Endothelial cell of umbilical vein (primary cell): ENCODE results near the gene ZNF454. TPM values are rescaled to one million over a fixed set of nuclear protein-coding genes. Genes with fewer than 3 reads are reported as not detected.

Experiments
- BruUV-seq: library from RNA; stranded (reverse); fragments of 400-500 nt; replicated peaks from 2 replicates; lab custom pipeline; 2021; lab: Mats Ljungman, UMichigan
- CTCF ChIA-PET: fragments of 300-600, 350-600 bp; sonication (Branson Sonifier 250); formaldehyde crosslinking; loops from one replicate; lab custom pipeline; 2021; ENCODE audit warnings: antibody characterized with exemption, inconsistent platforms; lab: Charles Lee
- POLR2A ChIA-PET: fragments of 300-600, 350-600 bp; sonication (Branson Sonifier 250); formaldehyde crosslinking; loops from one replicate; lab custom pipeline; 2021; ENCODE audit warnings: antibody characterized with exemption, inconsistent platforms; lab: Charles Lee
- DNase-seq: peaks from one replicate; pipeline ENCODE4 v3.0.0-alpha.2; 2011; ENCODE audit warnings: low read depth, low spot score
- FAIRE-seq: peaks from 2 replicates; lab custom pipeline; 2011; peaks lifted over from hg19 to GRCh38; lab: Jason Lieb, UNC
- H2AFZ ChIP-seq: 2 replicates; pipeline ENCODE4 v1.6.0; 2012; ENCODE audit warnings: low read depth, low read length, control low read depth, inconsistent platforms
- H3K27ac ChIP-seq: 2 replicates; pipeline ENCODE4 v1.5.1; 2011; ENCODE audit warnings: low read depth, mild to moderate bottlenecking, control low read depth, low read length, moderate library complexity; ENCODE audit not compliant: insufficient read depth
- H3K27me3 ChIP-seq, 2 experiments: 2 replicates each; pipeline versions ENCODE4 v1.6.0 to v1.6.1; 2011; ENCODE audit warnings: low read length in 2 of 2, mixed read lengths in 1 of 2; ENCODE audit not compliant: control insufficient read depth in 2 of 2, insufficient read depth in 2 of 2
- H3K36me3 ChIP-seq, 2 experiments: 2 replicates in 1 of 2; 3 replicates in 1 of 2; pipeline ENCODE4 v1.5.1; 2011; ENCODE audit warnings: low read length in 2 of 2, mild to moderate bottlenecking in 1 of 2, moderate library complexity in 1 of 2; ENCODE audit not compliant: control insufficient read depth in 2 of 2, insufficient read depth in 2 of 2; ENCODE audit errors: extremely low read depth in 1 of 2
- H3K4me1 ChIP-seq: 3 replicates; pipeline ENCODE4 v1.5.1; 2011; ENCODE audit warnings: mild to moderate bottlenecking, low read length; ENCODE audit not compliant: control insufficient read depth, insufficient read depth; ENCODE audit errors: extremely low read depth
- H3K4me2 ChIP-seq: 2 replicates; pipeline ENCODE4 v1.6.1; 2011; ENCODE audit warnings: low read length, control low read depth, mixed read lengths; ENCODE audit not compliant: insufficient read depth
- H3K4me3 ChIP-seq, 3 experiments: fragments of 200-600 bp in 1 of 3; sonication (generic), shearing (Covaris generic) in 1 of 3; replicated peaks in 1 of 3; 2 replicates each; pipeline ENCODE4 v1.5.1; 2011 to 2016; ENCODE audit warnings: control low read depth in 3 of 3, low read length in 3 of 3, mild to moderate bottlenecking in 2 of 3, inconsistent platforms in 1 of 3, low read depth in 1 of 3, moderate library complexity in 1 of 3; ENCODE audit not compliant: insufficient read depth in 1 of 3
- H3K79me2 ChIP-seq: 2 replicates; pipeline ENCODE4 v1.6.0; 2012; ENCODE audit warnings: low read length, inconsistent platforms; ENCODE audit not compliant: control insufficient read depth, insufficient read depth
- H3K9ac ChIP-seq: replicated peaks from 2 replicates; pipeline ENCODE3; 2011; ENCODE audit warnings: low read length, control low read depth; ENCODE audit not compliant: insufficient read depth; ENCODE audit errors: extremely low read depth
- H3K9me1 ChIP-seq: replicated peaks from 3 replicates; pipeline ENCODE4 v1.6.0; 2011; ENCODE audit warnings: mild to moderate bottlenecking, low read length; ENCODE audit not compliant: control insufficient read depth, insufficient read depth; ENCODE audit errors: extremely low read depth
- H3K9me3 ChIP-seq: replicated peaks from 2 replicates; pipeline ENCODE4 v1.5.1; 2012; ENCODE audit warnings: low read length, inconsistent platforms; ENCODE audit not compliant: control insufficient read depth, insufficient read depth
- H4K20me1 ChIP-seq: replicated peaks from 2 replicates; pipeline ENCODE3; 2011; ENCODE audit warnings: mild to moderate bottlenecking, low read length; ENCODE audit not compliant: control insufficient read depth, insufficient read depth; ENCODE audit errors: extremely low read depth
- CTCF ChIP-seq, 2 donors: IDR thresholded peaks; 1 replicate in 1 of 2; 2 replicates in 1 of 2; pipeline ENCODE4 v1.5.1; 2011; ENCODE audit warnings: low read length in 2 of 2, mild to moderate bottlenecking in 2 of 2, moderate library complexity in 2 of 2, control low read depth in 1 of 2, inconsistent platforms in 1 of 2, low read depth in 1 of 2; ENCODE audit not compliant: insufficient read depth in 1 of 2; ENCODE audit errors: extremely low read depth in 1 of 2
- EZH2 ChIP-seq: IDR thresholded peaks from 2 replicates; pipeline ENCODE4 v1.6.1; 2012; ENCODE audit warnings: borderline replicate concordance, low read depth, mild to moderate bottlenecking, moderate library complexity, low read length, inconsistent platforms; ENCODE audit not compliant: severe bottlenecking
- FOS ChIP-seq: IDR thresholded peaks from 2 replicates; pipeline ENCODE4 v1.6.1; 2011; ENCODE audit warnings: mild to moderate bottlenecking, low read length, moderate library complexity, borderline replicate concordance; ENCODE audit not compliant: insufficient read depth
- GATA2 ChIP-seq: IDR thresholded peaks from 2 replicates; pipeline ENCODE4 v1.7.0; 2011; ENCODE audit warnings: low read depth, mild to moderate bottlenecking, moderate library complexity, mixed read lengths, low read length; ENCODE audit not compliant: insufficient read length, insufficient read depth
- JUN ChIP-seq: IDR thresholded peaks from 2 replicates; pipeline ENCODE4 v1.6.1; 2011; ENCODE audit warnings: borderline replicate concordance, low read depth; ENCODE audit not compliant: insufficient read length, insufficient read depth
- MYC ChIP-seq: IDR thresholded peaks from one replicate; pipeline ENCODE4 v1.6.1; 2011; ENCODE audit warnings: mild to moderate bottlenecking, low read depth, low read length
- POLR2A ChIP-seq: IDR thresholded peaks from 2 replicates; pipeline ENCODE4 v1.6.1; 2012; ENCODE audit warnings: low read depth, mild to moderate bottlenecking, control low read depth, low read length
- POLR2AphosphoS5 ChIP-seq: IDR thresholded peaks from 2 replicates; pipeline ENCODE4 v1.6.1; 2012; ENCODE audit warnings: low read depth, mild to moderate bottlenecking, control low read depth, low read length, moderate library complexity; ENCODE audit not compliant: insufficient read depth
- dilution Hi-C: fragments of 300-500 bp; cut with MboI; formaldehyde crosslinking; loops from one replicate; pipeline ENCODE4 v1.15.0; 2019; ENCODE audit warnings: low sequenced_read_pairs; ENCODE audit not compliant: extremely low pct_ligation_motif_present
- intact Hi-C: fragments of 100-400 bp; cut with micrococcal nuclease; formaldehyde crosslinking; loops from one replicate; pipeline ENCODE4 v1.10.0; 2022
- polyA plus RNA-seq, 4 experiments: library from polyadenylated mRNA; depleted of rRNA in 3 of 4; stranded (reverse) in 3 of 4; unstranded in 1 of 4; fragments of >200 nt; gene quantifications; 2 replicates each; pipeline versions ENCODE4 v1.2.1 to v1.2.3, GENCODE V29; 2011 to 2012; ENCODE audit warnings: missing spikeins in 1 of 4
- total RNA-seq: library from RNA; stranded (reverse); gene quantifications from 2 replicates; pipeline ENCODE4 v1.2.3, GENCODE V29; 2021
- TF ChIP-seq, protein P1 (sequence below): IDR thresholded peaks from 2 replicates; pipeline ENCODE4 v1.6.1; 2011; ENCODE audit not compliant: insufficient read depth, insufficient read length

ZNF454 gene
- total and polyA plus RNA-seq, 2 donors (not counting 3 experiments of a cell fraction or from before 2014, with no cell fraction given): 0.14 to 0.55 TPM

GRCh38 chr5:179008667-179009066, 67.7 kb downstream of the ZNF454 start:
- dilution Hi-C loops: no loop called here
- POLR2A ChIA-PET: no interaction called here
- Histone ChIP-seq H3K27ac (no peak overlapping the region), H3K9me1 (no peaks in the 10 kb centered on the region), H3K79me2 (no peaks in the 10 kb centered on the region), H3K36me3 (no peaks in the 10 kb centered on the region), H3K4me1 (no peaks in the 10 kb centered on the region), H2AFZ (no peak overlapping the region), H4K20me1 (no peaks in the 10 kb centered on the region), H3K27me3 (no peaks in the 10 kb centered on the region), H3K4me3 (no peak overlapping the region), H3K9me3 (no peaks in the 10 kb centered on the region), H3K9ac (no peak overlapping the region), H3K4me2 (no peak overlapping the region)
- intact Hi-C loops: no loop called here
- CTCF ChIA-PET: no interaction called here
- BruUV-seq: no TSS peak
- DNase-seq (no peak), FAIRE-seq (no peak)
- no peak for TF ChIP-seq EZH2
- TF ChIP-seq POLR2AphosphoS5: no peak
- TF ChIP-seq FOS: no peak
- no peak for TF ChIP-seq POLR2A
- TF ChIP-seq MYC: no peak
- no peak for TF ChIP-seq CTCF (IDR thresholded peaks at IDR 0.05; ENCODE audit: extremely low read depth in 1 of 2, insufficient read depth in 1 of 2, low read depth in 1 of 2, low read length in 2 of 2)
- no peak for TF ChIP-seq GATA2
- TF ChIP-seq, protein P1, sequence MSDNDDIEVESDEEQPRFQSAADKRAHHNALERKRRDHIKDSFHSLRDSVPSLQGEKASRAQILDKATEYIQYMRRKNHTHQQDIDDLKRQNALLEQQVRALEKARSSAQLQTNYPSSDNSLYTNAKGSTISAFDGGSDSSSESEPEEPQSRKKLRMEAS: no peak
- TF ChIP-seq JUN: no peak

Other genes with a start within 250 kb of the ZNF454 start
- gene ZNF354A, start 210.5 kb upstream of the ZNF454 start, total RNA-seq: 10.8 and 11.1 TPM in 2 replicates
- gene ZNF354A, start 210.5 kb upstream of the ZNF454 start, polyA plus RNA-seq: 4.1 and 4.7 TPM in 2 replicates
- gene ZNF354B, start 81.2 kb upstream of the ZNF454 start, total RNA-seq: 16.3 and 17.6 TPM in 2 replicates
- gene ZNF354B, start 81.2 kb upstream of the ZNF454 start, polyA plus RNA-seq: 5.5 and 6.3 TPM in 2 replicates
- gene ZFP2, start 45.3 kb upstream of the ZNF454 start, total RNA-seq: 0.21 and 0.75 TPM in 2 replicates
- gene ZFP2, start 45.3 kb upstream of the ZNF454 start, polyA plus RNA-seq: 0.07 and 0.10 TPM in 2 replicates
- gene GRM6, start 54.1 kb downstream of the ZNF454 start, total RNA-seq: not detected in 2 replicates
- gene GRM6, start 54.1 kb downstream of the ZNF454 start, polyA plus RNA-seq: not detected in 2 replicates
- 2.7 and 3.7 TPM in 2 replicates for gene ZNF879, start 82.6 kb downstream of the ZNF454 start, total RNA-seq
- 1.2 and 2.4 TPM in 2 replicates for gene ZNF879, start 82.6 kb downstream of the ZNF454 start, polyA plus RNA-seq
- gene ZNF354C, start 119.2 kb downstream of the ZNF454 start, total RNA-seq: 4.7 and 5.0 TPM in 2 replicates
- gene ZNF354C, start 119.2 kb downstream of the ZNF454 start, polyA plus RNA-seq: 1.2 and 1.5 TPM in 2 replicates